K562 (cell line): Measurements from ENCODE around the gene MTFR2. TPM values are rescaled to one million over a fixed set of nuclear protein-coding genes. Genes with fewer than 3 reads are reported as not detected.
A peak's percentile ranks its signal among the peaks of the same experiment; 100 is the strongest.

Experiments used
- ATAC-seq: fragments of 200-7000 bp; cut with Tn5 transposase; 3 replicates; pipeline ENCODE4 v1.9.1; 2020; ENCODE audit warnings: moderate library complexity
- BruUV-seq: library from RNA; stranded (reverse); fragments of 400-500 nt; replicated peaks from 2 replicates; lab custom pipeline; 2021; lab: Mats Ljungman, UMichigan
- CTCF ChIA-PET: fragments of 300-600 bp; formaldehyde crosslinking; extraction: SDS; loops from one replicate; lab custom pipeline; 2021; ENCODE audit warnings: low intra/inter-chr PET ratio; lab: Yijun Ruan, JAX
- POLR2A ChIA-PET: fragments of 300-600, 350-650 bp; sonication (Branson Sonifier 250); formaldehyde crosslinking; extraction: SDS; loops from one replicate; lab custom pipeline; 2021; ENCODE audit warnings: antibody characterized with exemption, inconsistent platforms; lab: Yijun Ruan, JAX
- DNase-seq, 4 experiments: peaks; one replicate each; pipeline versions ENCODE4 v3.0.0 to v3.0.0-alpha.2; 2011 to 2018; ENCODE audit warnings: low spot score in 3 of 4, mixed read lengths in 3 of 4; ENCODE audit errors: extremely low read depth in 1 of 4
- FAIRE-seq: peaks from 2 replicates; lab custom pipeline; 2011; peaks lifted over from hg19 to GRCh38; lab: Jason Lieb, UNC
- H2AFZ ChIP-seq: 2 replicates; pipeline ENCODE4 v1.6.0; 2011; ENCODE audit warnings: low read depth, low read length, control low read depth, inconsistent platforms
- H3K27ac ChIP-seq: fragments of 200-600 bp; 3 replicates; pipeline ENCODE4 v1.8.0; 2011; ENCODE audit warnings: low read depth, mild to moderate bottlenecking, control low read depth, inconsistent platforms, low read length, moderate library complexity, mixed read lengths; ENCODE audit errors: extremely low read depth
- H3K27me3 ChIP-seq, 2 experiments: fragments of 300-600 bp in 1 of 2; 2 replicates in 1 of 2; 3 replicates in 1 of 2; pipeline versions ENCODE4 v1.6.0 to v1.8.0; 2011; ENCODE audit warnings: inconsistent platforms in 2 of 2, low read length in 2 of 2, mild to moderate bottlenecking in 1 of 2, mixed read lengths in 1 of 2, moderate library complexity in 1 of 2; ENCODE audit not compliant: control insufficient read depth in 2 of 2, insufficient read depth in 2 of 2
- H3K36me3 ChIP-seq: fragments of 300-600 bp; 3 replicates; pipeline ENCODE4 v1.8.0; 2011; ENCODE audit warnings: mild to moderate bottlenecking, low read length, inconsistent platforms; ENCODE audit not compliant: control insufficient read depth, insufficient read depth
- H3K4me1 ChIP-seq, 2 experiments: fragments of 200-600 bp in 1 of 2; replicated peaks in 1 of 2; 2 replicates in 1 of 2; 3 replicates in 1 of 2; pipeline versions ENCODE4 v1.5.1 to v1.8.0; 2011; ENCODE audit warnings: inconsistent platforms in 2 of 2, low read length in 2 of 2, mild to moderate bottlenecking in 1 of 2, mixed read lengths in 1 of 2, moderate library complexity in 1 of 2; ENCODE audit not compliant: control insufficient read depth in 2 of 2, insufficient read depth in 2 of 2
- H3K4me2 ChIP-seq: 2 replicates; pipeline ENCODE4 v1.6.1; 2011; ENCODE audit warnings: low read length, control low read depth, inconsistent platforms, mixed read lengths; ENCODE audit not compliant: insufficient read depth
- H3K4me3 ChIP-seq: fragments of 200-600 bp; sonication (generic), shearing (Covaris generic); 2 replicates; pipeline ENCODE4 v1.5.1; 2016; ENCODE audit warnings: control low read depth, inconsistent platforms
- H3K79me2 ChIP-seq: fragments of 200-600 bp; 3 replicates; pipeline ENCODE4 v1.8.0; 2011; ENCODE audit warnings: low read length, inconsistent platforms; ENCODE audit not compliant: control insufficient read depth, insufficient read depth
- H3K9ac ChIP-seq, 2 experiments: 2 replicates each; pipeline versions ENCODE4 v1.6.0 to v1.6.1; 2011; ENCODE audit warnings: low read depth in 2 of 2, low read length in 2 of 2, control low read depth in 1 of 2, inconsistent platforms in 1 of 2, mild to moderate bottlenecking in 1 of 2, mixed read lengths in 1 of 2; ENCODE audit not compliant: insufficient read depth in 1 of 2
- H3K9me1 ChIP-seq: one replicate; pipeline ENCODE4 v1.6.0; 2011; ENCODE audit warnings: inconsistent platforms, mild to moderate bottlenecking, low read length, moderate library complexity; ENCODE audit not compliant: control insufficient read depth, insufficient read depth
- H3K9me3 ChIP-seq: replicated peaks from 2 replicates; pipeline ENCODE4 v1.5.1; 2011; ENCODE audit warnings: low read depth, low read length, inconsistent platforms; ENCODE audit not compliant: control insufficient read depth, insufficient read depth
- H4K20me1 ChIP-seq: replicated peaks from 2 replicates; pipeline ENCODE4 v1.6.1; 2011; ENCODE audit warnings: low read length, inconsistent platforms, mixed read lengths; ENCODE audit not compliant: control insufficient read depth, insufficient read depth
- CBX5 ChIP-seq: IDR thresholded peaks from 2 replicates; pipeline ENCODE4 v1.6.1; 2014; ENCODE audit warnings: low read depth, borderline replicate concordance
- DPF2 ChIP-seq: fragments of 450-650 bp; IDR thresholded peaks from 2 replicates; pipeline ENCODE4 v1.6.1; 2016
- FOSL1 ChIP-seq: fragments of 200-800 bp; sonication (Bioruptor generic); conservative IDR thresholded peaks from 2 replicates; pipeline ENCODE4 v1.6.1; 2016; ENCODE audit warnings: missing genetic modification characterization, missing compliant biosample characterization
- NFATC3 ChIP-seq: fragments of 450-650 bp; IDR thresholded peaks from 2 replicates; pipeline ENCODE4 v1.6.1; 2017; ENCODE audit warnings: mild to moderate bottlenecking
- NR3C1 ChIP-seq: sonication (generic); formaldehyde crosslinking; IDR thresholded peaks from 2 replicates; pipeline ENCODE4 v1.8.1; 2022; ENCODE audit warnings: missing genetic modification reagents
- POLR2A ChIP-seq: fragments of 450-650 bp; conservative IDR thresholded peaks from 2 replicates; pipeline ENCODE4 v1.6.1; 2016
- RBM22 ChIP-seq: fragments of 200-400 bp; formaldehyde crosslinking; IDR thresholded peaks from 2 replicates; pipeline ENCODE4 v1.6.1; 2018; ENCODE audit warnings: low read length, low read depth; ENCODE audit not compliant: poor library complexity, severe bottlenecking
- TCF3 ChIP-seq: sonication (generic); formaldehyde crosslinking; IDR thresholded peaks from 2 replicates; pipeline ENCODE4 v1.4.0; 2020; ENCODE audit warnings: mild to moderate bottlenecking, missing genetic modification reagents
- TEAD1 ChIP-seq, 2 experiments: fragments of 450-650 bp in 1 of 2; sonication (generic) in 1 of 2; formaldehyde crosslinking; IDR thresholded peaks; 2 replicates each; pipeline versions ENCODE4 v1.4.0 to v1.8.0; 2020 to 2022; ENCODE audit warnings: mild to moderate bottlenecking in 2 of 2, missing genetic modification reagents in 1 of 2
- XRCC5 ChIP-seq: fragments of 200-400 bp; formaldehyde crosslinking; IDR thresholded peaks from 2 replicates; pipeline ENCODE4 v1.6.1; 2017; ENCODE audit warnings: low read depth, mild to moderate bottlenecking, low read length
- ZNF384 ChIP-seq: IDR thresholded peaks from 2 replicates; pipeline ENCODE4 v1.6.1; 2012; ENCODE audit warnings: low read depth, low read length, improper control_type of control experiment
- ZNF431 ChIP-seq: sonication (generic); formaldehyde crosslinking; IDR thresholded peaks from 2 replicates; pipeline ENCODE4 v1.8.0; 2022; ENCODE audit warnings: mild to moderate bottlenecking, missing genetic modification reagents
- WGBS: fragments of 100-300 bp; shearing (Covaris generic); methylation state at CpG from one replicate; pipeline ENCODE4 v1.1.6; 2016; ENCODE audit warnings: low coverage, mixed read lengths; ENCODE audit not compliant: insufficient coverage; ENCODE audit errors: missing lambda C conversion rate; 5-methylcytosine and 5-hydroxymethylcytosine counted together
- in situ Hi-C: fragments of 300-500 bp; cut with MboI; formaldehyde crosslinking; loops from 4 replicates; pipeline ENCODE4 v1.15.0; 2018; ENCODE audit warnings: inconsistent platforms, mixed read lengths
- intact Hi-C: fragments of 100-400 bp; cut with micrococcal nuclease; formaldehyde crosslinking; loops from 2 replicates; pipeline ENCODE4 v1.14.2; 2022
- polyA plus RNA-seq, 8 experiments: library from polyadenylated mRNA; depleted of rRNA in 4 of 8; stranded (reverse) in 5 of 8; unstranded in 3 of 8; fragments of >200 nt; fragmentation: Nextera tagmentation in 2 of 8; fragmentation: Illumina TruSeq in 1 of 8; extraction: Ambion mirVana in 2 of 8; extraction: Trizol in 1 of 8; gene quantifications; 2 replicates each; pipeline versions ENCODE4 v1.2.1 to v1.2.3, GENCODE V29; 2011 to 2014; ENCODE audit warnings: inconsistent platforms in 1 of 8, missing spikeins in 1 of 8
- total RNA-seq, 7 experiments: library from RNA; depleted of rRNA in 6 of 7; stranded (reverse); fragments of >200 nt in 6 of 7; fragmentation: Illumina TruSeq in 2 of 7; extraction: Trizol in 2 of 7; gene quantifications; 2 replicates each; pipeline versions ENCODE4 v1.2.1 to v1.2.3, GENCODE V29; 2011 to 2021; ENCODE audit warnings: low replicate concordance in 1 of 7
- TF ChIP-seq, protein P1 (sequence below): IDR thresholded peaks from 2 replicates; pipeline ENCODE4 v1.6.1; 2014; ENCODE audit warnings: antibody characterized with exemption
- TF ChIP-seq, protein P2 (sequence below): fragments of 450-650 bp; formaldehyde crosslinking; IDR thresholded peaks from 2 replicates; pipeline ENCODE4 v1.4.0; 2020; ENCODE audit warnings: mild to moderate bottlenecking, moderate library complexity
- TF ChIP-seq, protein P3 (sequence below): sonication (generic); formaldehyde crosslinking; IDR thresholded peaks from 2 replicates; pipeline ENCODE4 v1.8.1; 2023; ENCODE audit warnings: mild to moderate bottlenecking, missing genetic modification reagents, moderate library complexity
- TF ChIP-seq, protein P4 (sequence below): fragments of 250-450 bp; sonication (Bioruptor Pico); IDR thresholded peaks from 2 replicates; pipeline ENCODE4 v1.4.0; 2020; ENCODE audit warnings: mild to moderate bottlenecking, moderate library complexity

Gene MTFR2
- total and polyA plus RNA-seq, 9 of the 15 experiments (the other 6 are each of a cell fraction or from before 2014, with no cell fraction given) = 10.1 to 63.3 (median 45.9) TPM

DNA sequence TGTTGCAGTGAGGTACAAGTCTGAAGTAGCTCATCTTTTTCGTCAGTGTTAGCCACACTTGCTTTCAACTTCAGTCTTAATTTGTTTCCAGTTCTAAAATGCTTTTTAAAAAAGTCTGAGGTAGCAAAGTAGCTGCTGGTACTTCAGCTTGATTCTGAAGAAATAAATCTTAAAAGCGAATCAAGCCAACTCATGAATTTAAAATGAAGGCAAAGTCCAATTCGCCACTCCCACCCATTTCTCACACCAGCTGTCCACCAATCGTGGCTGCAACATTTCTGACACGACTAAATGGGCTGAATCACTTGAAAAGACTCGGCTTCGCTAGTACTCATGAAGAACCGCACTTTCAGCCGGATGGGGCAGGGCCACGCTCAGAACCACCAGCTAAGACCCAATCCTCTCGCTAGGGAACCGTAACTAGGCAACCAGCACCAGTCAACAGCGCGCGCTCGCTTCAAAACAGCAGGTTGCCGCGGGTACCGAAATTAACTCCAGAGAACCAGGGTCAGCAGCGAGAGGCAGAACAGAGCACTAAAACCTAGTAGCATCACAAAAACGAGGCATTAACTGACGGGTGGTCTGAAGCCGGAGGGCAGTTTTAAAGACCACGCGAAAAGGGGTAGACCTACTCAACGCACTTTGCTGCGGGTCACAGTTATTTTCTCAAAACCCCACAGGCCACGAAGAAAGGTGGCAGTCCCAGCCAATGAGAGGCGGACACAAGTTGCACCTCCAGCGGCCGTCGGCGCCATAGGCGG is 38.6 kb upstream of the MTFR2 start (continued):
- TF ChIP-seq TEAD1 (CRISPR knock-in tag; IDR thresholded peaks at IDR 0.05) (no peak), ZNF431 (CRISPR knock-in tag) (no peak), NFATC3 (peak; percentile 21; the same call in 1 of the 2 replicates), RBM22 (no peak), DPF2 (no peak), XRCC5 (no peak; the same call in 1 of the 2 replicates), CBX5 (no peak), NR3C1 (CRISPR knock-in tag) (no peak), TCF3 (no peak)
- TF ChIP-seq, protein P1, sequence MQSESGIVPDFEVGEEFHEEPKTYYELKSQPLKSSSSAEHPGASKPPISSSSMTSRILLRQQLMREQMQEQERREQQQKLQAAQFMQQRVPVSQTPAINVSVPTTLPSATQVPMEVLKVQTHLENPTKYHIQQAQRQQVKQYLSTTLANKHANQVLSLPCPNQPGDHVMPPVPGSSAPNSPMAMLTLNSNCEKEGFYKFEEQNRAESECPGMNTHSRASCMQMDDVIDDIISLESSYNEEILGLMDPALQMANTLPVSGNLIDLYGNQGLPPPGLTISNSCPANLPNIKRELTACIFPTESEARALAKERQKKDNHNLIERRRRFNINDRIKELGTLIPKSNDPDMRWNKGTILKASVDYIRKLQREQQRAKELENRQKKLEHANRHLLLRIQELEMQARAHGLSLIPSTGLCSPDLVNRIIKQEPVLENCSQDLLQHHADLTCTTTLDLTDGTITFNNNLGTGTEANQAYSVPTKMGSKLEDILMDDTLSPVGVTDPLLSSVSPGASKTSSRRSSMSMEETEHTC = no peak

DNA sequence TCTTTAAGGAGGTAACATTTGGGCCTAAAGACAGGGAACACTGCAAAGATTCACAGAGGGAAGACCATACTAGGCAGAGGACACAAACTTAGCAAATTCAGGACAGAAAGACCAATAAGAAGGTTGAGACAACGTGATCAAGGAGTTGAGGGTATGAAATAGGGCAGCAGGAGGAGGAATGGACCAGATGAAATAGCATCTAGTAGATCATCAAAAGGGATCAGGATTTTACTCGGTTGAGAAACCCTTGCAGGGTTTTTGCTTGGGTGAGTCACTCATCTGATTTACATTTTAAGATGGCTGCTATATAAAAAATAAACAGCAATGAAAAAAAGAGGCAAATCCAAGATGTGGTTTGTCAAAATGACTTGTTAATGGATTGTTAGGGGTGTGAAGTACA is 34.8 kb upstream of the MTFR2 start:
- Histone ChIP-seq H3K4me3 (0 out of 2 replicates have a peak overlapping the region, but pooled peaks have one; percentile 75), H3K9me1 (peaks cover 5% of the 10 kb centered on the region), H4K20me1 (peaks cover 87% of the 10 kb centered on the region), H3K27me3 (no peaks in the 10 kb centered on the region), H3K4me1 (peaks cover 7 to 26% of the 10 kb centered on the region in 2 experiments; a peak in 4 of 5 replicates), H3K9ac (peak overlapping the region in 1 of 2 experiments; percentile 18; a peak in 1 of 4 replicates), H3K27ac (no peak overlapping the region; the same call in 2 of the 3 replicates), H3K4me2 (peak overlapping the region; percentile 75), H3K9me3 (no peaks in the 10 kb centered on the region), H3K36me3 (peaks cover 72% of the 10 kb centered on the region), H2AFZ (no peak overlapping the region), H3K79me2 (peaks cover 98% of the 10 kb centered on the region)
- peak in 1 of 4 experiments; percentile 25 for DNase-seq
- no TSS peak for BruUV-seq
- FAIRE-seq = no peak
- intact Hi-C loops (no loop called here), in situ Hi-C loops (no loop called here)
- POLR2A ChIA-PET = interaction anchor here (0.7 to 7.8 kb wide), 3 partner anchors 8 to 31 kb away, joined by 3 to 176 read pairs (median 5); partner anchors contain the start of gene MTFR2
- CTCF ChIA-PET = no interaction called here
- 0% methylated on average over 2 of the region's 2 CpGs for WGBS
- no peak for ATAC-seq
- TF ChIP-seq, protein P2, sequence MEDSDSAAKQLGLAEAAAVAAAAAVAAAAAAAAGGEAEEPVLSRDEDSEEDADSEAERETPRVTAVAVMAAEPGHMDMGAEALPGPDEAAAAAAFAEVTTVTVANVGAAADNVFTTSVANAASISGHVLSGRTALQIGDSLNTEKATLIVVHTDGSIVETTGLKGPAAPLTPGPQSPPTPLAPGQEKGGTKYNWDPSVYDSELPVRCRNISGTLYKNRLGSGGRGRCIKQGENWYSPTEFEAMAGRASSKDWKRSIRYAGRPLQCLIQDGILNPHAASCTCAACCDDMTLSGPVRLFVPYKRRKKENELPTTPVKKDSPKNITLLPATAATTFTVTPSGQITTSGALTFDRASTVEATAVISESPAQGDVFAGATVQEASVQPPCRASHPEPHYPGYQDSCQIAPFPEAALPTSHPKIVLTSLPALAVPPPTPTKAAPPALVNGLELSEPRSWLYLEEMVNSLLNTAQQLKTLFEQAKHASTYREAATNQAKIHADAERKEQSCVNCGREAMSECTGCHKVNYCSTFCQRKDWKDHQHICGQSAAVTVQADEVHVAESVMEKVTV (CRISPR knock-in tag) = 0 out of 2 replicates have a peak, but pooled peaks have one; percentile 4
- TF ChIP-seq, protein P3, sequence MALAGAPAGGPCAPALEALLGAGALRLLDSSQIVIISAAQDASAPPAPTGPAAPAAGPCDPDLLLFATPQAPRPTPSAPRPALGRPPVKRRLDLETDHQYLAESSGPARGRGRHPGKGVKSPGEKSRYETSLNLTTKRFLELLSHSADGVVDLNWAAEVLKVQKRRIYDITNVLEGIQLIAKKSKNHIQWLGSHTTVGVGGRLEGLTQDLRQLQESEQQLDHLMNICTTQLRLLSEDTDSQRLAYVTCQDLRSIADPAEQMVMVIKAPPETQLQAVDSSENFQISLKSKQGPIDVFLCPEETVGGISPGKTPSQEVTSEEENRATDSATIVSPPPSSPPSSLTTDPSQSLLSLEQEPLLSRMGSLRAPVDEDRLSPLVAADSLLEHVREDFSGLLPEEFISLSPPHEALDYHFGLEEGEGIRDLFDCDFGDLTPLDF (CRISPR knock-in tag) = 0 out of 2 replicates have a peak, but pooled peaks have one; percentile 15
- peak; percentile 51; the same call in 1 of the 2 replicates for TF ChIP-seq POLR2A
- TF ChIP-seq, protein P4, sequence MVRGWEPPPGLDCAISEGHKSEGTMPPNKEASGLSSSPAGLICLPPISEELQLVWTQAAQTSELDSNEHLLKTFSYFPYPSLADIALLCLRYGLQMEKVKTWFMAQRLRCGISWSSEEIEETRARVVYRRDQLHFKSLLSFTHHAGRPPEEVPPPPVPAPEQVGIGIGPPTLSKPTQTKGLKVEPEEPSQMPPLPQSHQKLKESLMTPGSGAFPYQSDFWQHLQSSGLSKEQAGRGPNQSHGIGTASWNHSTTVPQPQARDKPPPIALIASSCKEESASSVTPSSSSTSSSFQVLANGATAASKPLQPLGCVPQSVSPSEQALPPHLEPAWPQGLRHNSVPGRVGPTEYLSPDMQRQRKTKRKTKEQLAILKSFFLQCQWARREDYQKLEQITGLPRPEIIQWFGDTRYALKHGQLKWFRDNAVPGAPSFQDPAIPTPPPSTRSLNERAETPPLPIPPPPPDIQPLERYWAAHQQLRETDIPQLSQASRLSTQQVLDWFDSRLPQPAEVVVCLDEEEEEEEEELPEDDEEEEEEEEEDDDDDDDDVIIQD (CRISPR knock-in tag) = no peak
- TF ChIP-seq FOSL1 (tag) = peak; percentile 62; the same call in 1 of the 2 replicates
- TF ChIP-seq ZNF384 = 0 out of 2 replicates have a peak, but pooled peaks have one; percentile 19
